ENCODE results near the gene ADAM19.

Gene ADAM19

GRCh38 chr5:157475432-157475831 lies 100.1 kb downstream of the ADAM19 start:
- Histone ChIP-seq H3K36me3 (ENCODE audit: insufficient read depth, low read length) (no peaks in the 10 kb centered on the region), H2AFZ (ENCODE audit: low read depth, low read length) (no peak overlapping the region), H3K4me3 (ENCODE audit: low read depth in 1 of 2, low read length in 2 of 2) (no peak overlapping the region), H3K27me3 (ENCODE audit: insufficient read depth, low read length, poor library complexity) (no peaks in the 10 kb centered on the region), H3K79me2 (ENCODE audit: insufficient read depth, low read length) (no peaks in the 10 kb centered on the region), H3K9me3 (ENCODE audit: insufficient read depth, low read length, severe bottlenecking) (no peaks in the 10 kb centered on the region), H3K27ac (ENCODE audit: low read length) (no peak overlapping the region), H3K4me2 (ENCODE audit: insufficient read depth, low read length) (no peak overlapping the region), H4K20me1 (ENCODE audit: insufficient read depth, low read length) (no peaks in the 10 kb centered on the region), H3K9ac (ENCODE audit: low read depth, low read length) (no peak overlapping the region), H3K4me1 (ENCODE audit: insufficient read depth, low read length) (no peaks in the 10 kb centered on the region)
- no peak for TF ChIP-seq EZH2 (IDR thresholded peaks at IDR 0.05; ENCODE audit: borderline replicate concordance, low read depth, low read length, severe bottlenecking)
- no peak for TF ChIP-seq CTCF (IDR thresholded peaks at IDR 0.05; ENCODE audit: borderline replicate concordance, extremely low read depth, low read length, poor library complexity, severe bottlenecking)
- DNase-seq (no peak), ATAC-seq (ENCODE audit: insufficient read depth, low read depth) (no peak)

- no peak overlapping the region for H2AFZ ChIP-seq (ENCODE audit: low read depth, low read length)
- H3K9ac ChIP-seq (ENCODE audit: low read depth, low read length) = no peak overlapping the region
- DNase-seq = no peak
- no peak overlapping the region for H3K27ac ChIP-seq (ENCODE audit: low read length)
- no peak for TF ChIP-seq CTCF (IDR thresholded peaks at IDR 0.05; ENCODE audit: borderline replicate concordance, extremely low read depth, low read length, poor library complexity, severe bottlenecking)
- ATAC-seq (ENCODE audit: insufficient read depth, low read depth) = no peak
- H3K4me2 ChIP-seq (ENCODE audit: insufficient read depth, low read length) = no peak overlapping the region
- no peaks in the 10 kb centered on the region for H3K9me3 ChIP-seq (ENCODE audit: insufficient read depth, low read length, severe bottlenecking)
- no peaks in the 10 kb centered on the region for H3K79me2 ChIP-seq (ENCODE audit: insufficient read depth, low read length)
- no peak overlapping the region for H3K4me3 ChIP-seq (ENCODE audit: low read depth in 1 of 2, low read length in 2 of 2)
- no peaks in the 10 kb centered on the region for H3K4me1 ChIP-seq (ENCODE audit: insufficient read depth, low read length)
- H3K27me3 ChIP-seq (ENCODE audit: insufficient read depth, low read length, poor library complexity) = no peaks in the 10 kb centered on the region
- H4K20me1 ChIP-seq (ENCODE audit: insufficient read depth, low read length) = no peaks in the 10 kb centered on the region
- H3K36me3 ChIP-seq (ENCODE audit: insufficient read depth, low read length) = no peaks in the 10 kb centered on the region
Measured at GRCh38 chr5:157473383-157474320, 101.9 kb downstream of the ADAM19 start.

- Histone ChIP-seq H3K79me2 (ENCODE audit: insufficient read depth, low read length) (no peaks in the 10 kb centered on the region), H2AFZ (ENCODE audit: low read depth, low read length) (no peak overlapping the region), H3K27me3 (ENCODE audit: insufficient read depth, low read length, poor library complexity) (no peaks in the 10 kb centered on the region), H3K4me2 (ENCODE audit: insufficient read depth, low read length) (no peak overlapping the region), H4K20me1 (ENCODE audit: insufficient read depth, low read length) (no peaks in the 10 kb centered on the region), H3K36me3 (ENCODE audit: insufficient read depth, low read length) (no peaks in the 10 kb centered on the region), H3K9ac (ENCODE audit: low read depth, low read length) (no peak overlapping the region), H3K27ac (ENCODE audit: low read length) (no peak overlapping the region), H3K4me1 (ENCODE audit: insufficient read depth, low read length) (no peaks in the 10 kb centered on the region), H3K4me3 (ENCODE audit: low read depth in 1 of 2, low read length in 2 of 2) (no peak overlapping the region), H3K9me3 (ENCODE audit: insufficient read depth, low read length, severe bottlenecking) (no peaks in the 10 kb centered on the region)
- ATAC-seq (ENCODE audit: insufficient read depth, low read depth) (peak; percentile 49; the same call in 2 of the 3 replicates), DNase-seq (no peak)
- TF ChIP-seq EZH2 (IDR thresholded peaks at IDR 0.05; ENCODE audit: borderline replicate concordance, low read depth, low read length, severe bottlenecking) (no peak), CTCF (IDR thresholded peaks at IDR 0.05; ENCODE audit: borderline replicate concordance, extremely low read depth, low read length, poor library complexity, severe bottlenecking) (peak; percentile 62)
Measured at GRCh38 chr5:157471709-157472108, 103.9 kb downstream of the ADAM19 start.

Measured in DND-41 (cell line).